Mesodermal cell (in vitro differentiated cells): ENCODE results near the gene SMIM21.

Source experiments
- H3K27ac ChIP-seq: 2 replicates; pipeline ENCODE4 v1.7.0; 2013; ENCODE audit warnings: mild to moderate bottlenecking, low read depth, low read length, moderate library complexity; ENCODE audit not compliant: severe bottlenecking
- H3K36me3 ChIP-seq: 2 replicates; pipeline ENCODE4 v1.7.1; 2013; ENCODE audit warnings: mild to moderate bottlenecking, low read length, moderate library complexity; ENCODE audit not compliant: control insufficient read depth, insufficient read depth
- H3K4me1 ChIP-seq: one replicate; pipeline ENCODE4 v1.7.1; 2013; ENCODE audit warnings: mild to moderate bottlenecking, low read length; ENCODE audit not compliant: insufficient read depth, control insufficient read depth, poor library complexity, severe bottlenecking
- H3K4me3 ChIP-seq: 2 replicates; pipeline ENCODE4 v1.7.0; 2013; ENCODE audit warnings: low read length, control low read depth, mild to moderate bottlenecking; ENCODE audit not compliant: insufficient read depth, poor library complexity, severe bottlenecking; ENCODE audit errors: extremely low read depth
- H3K9me3 ChIP-seq: 2 replicates; pipeline ENCODE4 v1.7.1; 2013; ENCODE audit warnings: mild to moderate bottlenecking, low read length, moderate library complexity; ENCODE audit not compliant: control insufficient read depth
- WGBS, 2 experiments: methylation state at CpG; one replicate each; pipeline ENCODE4 v1.1.5; 2013; ENCODE audit warnings: missing lambda C conversion rate in 2 of 2; ENCODE audit not compliant: insufficient coverage in 2 of 2; 5-methylcytosine and 5-hydroxymethylcytosine counted together

Gene SMIM21

GRCh38 chr18:75360941-75361340, 66.6 kb downstream of the SMIM21 start:
- Histone ChIP-seq H3K4me3 (no peak overlapping the region), H3K9me3 (no peaks in the 10 kb centered on the region), H3K27ac (no peak overlapping the region), H3K36me3 (no peaks in the 10 kb centered on the region), H3K4me1 (no peaks in the 10 kb centered on the region)
- WGBS, 2 experiments, result 89 to 98% methylated on average over 11 of the region's 11 CpGs

GRCh38 chr18:75360215-75360614, 67.3 kb downstream of the SMIM21 start:
- no peaks in the 10 kb centered on the region for H3K9me3 ChIP-seq
- no peak overlapping the region for H3K27ac ChIP-seq
- 67 to 84% methylated on average over 8 of the region's 8 CpGs for WGBS, 2 experiments
- H3K4me3 ChIP-seq, result no peak overlapping the region
- H3K4me1 ChIP-seq, result no peaks in the 10 kb centered on the region
- H3K36me3 ChIP-seq, result no peaks in the 10 kb centered on the region
